Renal pelvis (tissue), 4 donors: ENCODE measurements around the gene FBL. TPM values are rescaled to one million over a fixed set of nuclear protein-coding genes. Genes with fewer than 3 reads are reported as not detected.

ENCODE experiments used
- DNase-seq: peaks from one replicate; pipeline ENCODE4 v3.0.0-alpha.2; 2013
- polyA plus RNA-seq, 3 donors: library from polyadenylated mRNA; unstranded; fragments of 120-200 nt; gene quantifications; one replicate each; pipeline ENCODE4 v1.2.1, GENCODE V29; 2013; ENCODE audit not compliant: insufficient read length in 3 of 3

FBL gene
- polyA plus RNA-seq, 3 donors = 328 to 373 (median 335) TPM

DNA sequence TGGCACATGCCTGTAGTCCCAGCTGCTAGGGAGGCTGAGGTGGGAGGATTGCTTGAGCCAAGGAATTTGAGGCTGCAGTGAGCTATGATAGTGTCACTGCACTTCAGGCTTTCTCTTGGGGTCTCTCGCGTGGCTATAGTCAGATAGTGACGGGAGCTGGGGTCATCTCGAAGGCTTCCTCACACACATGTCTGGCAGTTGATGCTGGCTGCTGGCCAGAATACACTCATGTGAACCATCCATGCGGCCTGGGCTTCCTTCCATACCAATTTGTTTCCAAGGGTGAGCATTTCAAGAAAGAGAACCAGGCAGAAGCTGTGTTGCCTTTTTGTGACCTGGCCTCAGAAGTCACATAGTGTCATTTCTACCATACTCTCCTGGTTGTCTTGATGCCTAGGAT is 41.1 kb downstream of the FBL start:
- no peak for DNase-seq

DNA sequence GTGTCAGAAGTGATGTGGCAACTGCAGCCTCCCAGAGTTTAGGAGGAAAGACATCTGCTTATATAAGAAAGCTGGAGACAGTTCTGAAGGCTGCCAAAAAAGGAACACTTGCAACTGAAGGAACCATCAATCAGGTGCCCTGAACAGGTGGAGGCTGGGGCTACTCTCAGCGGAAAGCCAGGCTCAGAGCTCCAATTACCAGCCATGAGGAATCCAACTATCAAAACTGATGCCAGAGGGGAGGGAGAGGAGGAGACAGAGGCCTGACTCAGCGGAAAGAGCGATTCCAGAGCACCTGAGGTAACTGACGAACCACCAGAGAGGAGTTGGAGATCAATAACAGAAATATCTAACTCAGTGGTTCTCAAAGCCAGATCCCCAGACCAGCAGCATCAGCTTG is 43.2 kb downstream of the FBL start:
- DNase-seq = peak; percentile 35

DNA sequence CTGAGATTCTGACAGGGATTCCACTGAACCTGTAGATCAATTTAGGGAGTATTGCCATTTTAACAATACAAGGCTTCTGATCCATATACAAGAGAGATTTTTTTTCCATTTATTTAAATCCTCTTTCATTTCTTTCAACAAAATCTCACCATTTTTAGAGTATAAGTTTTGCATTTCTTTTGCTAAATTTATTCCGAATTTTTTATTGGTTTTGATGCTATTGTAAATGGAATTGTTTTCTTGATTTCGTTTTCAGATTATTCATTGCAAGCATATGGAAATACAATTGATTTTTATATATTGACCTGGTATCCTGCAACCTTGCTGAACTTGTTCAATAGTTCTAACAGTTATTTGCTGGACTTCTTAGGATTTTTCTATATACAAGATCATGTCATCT is 49.1 kb downstream of the FBL start:
- DNase-seq = no peak

DNA sequence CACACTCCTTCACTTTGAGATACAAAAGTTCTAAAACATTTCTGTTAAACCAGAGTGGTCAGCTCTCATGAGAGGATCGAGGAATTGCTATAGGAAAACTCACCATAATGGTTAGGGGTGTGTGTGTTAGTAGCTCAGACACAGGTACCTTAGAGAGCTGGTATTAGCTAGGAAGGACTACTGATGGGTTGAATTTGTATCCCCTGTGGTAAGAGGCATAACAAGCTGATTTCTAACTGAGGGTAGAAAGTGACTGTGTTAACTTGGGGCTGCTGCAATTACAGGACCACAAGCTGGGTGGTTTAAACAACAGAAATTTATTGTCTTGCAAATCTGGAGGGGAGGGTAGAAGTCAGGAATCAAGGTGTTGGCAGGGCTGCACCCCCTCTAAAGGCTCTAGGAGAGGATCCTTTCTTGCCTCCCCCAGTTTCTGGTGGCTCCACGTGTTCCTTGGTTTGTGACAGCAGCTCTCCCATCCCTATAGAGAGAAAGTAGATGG is 50.1 kb downstream of the FBL start:
- DNase-seq = no peak

DNA sequence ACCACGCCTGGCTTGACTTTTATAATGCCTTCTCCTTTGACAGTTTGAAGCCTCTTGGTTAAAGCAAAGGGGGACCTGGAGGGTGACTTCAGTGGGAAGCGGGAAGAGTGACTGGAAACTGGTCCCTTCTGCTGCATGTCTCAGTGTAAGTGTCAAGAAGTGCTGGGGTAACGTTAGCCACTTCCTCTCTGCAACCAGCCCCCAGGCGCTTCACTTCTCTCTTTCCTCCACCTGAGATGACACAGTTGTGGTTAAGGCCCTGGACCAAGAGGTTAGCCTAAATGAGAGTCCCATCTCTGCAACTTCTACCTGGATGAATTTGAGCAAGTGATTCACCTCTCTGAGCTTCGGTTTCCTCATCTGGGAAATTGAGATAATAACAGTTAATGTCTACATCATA is 51.2 kb downstream of the FBL start:
- DNase-seq = no peak

DNA sequence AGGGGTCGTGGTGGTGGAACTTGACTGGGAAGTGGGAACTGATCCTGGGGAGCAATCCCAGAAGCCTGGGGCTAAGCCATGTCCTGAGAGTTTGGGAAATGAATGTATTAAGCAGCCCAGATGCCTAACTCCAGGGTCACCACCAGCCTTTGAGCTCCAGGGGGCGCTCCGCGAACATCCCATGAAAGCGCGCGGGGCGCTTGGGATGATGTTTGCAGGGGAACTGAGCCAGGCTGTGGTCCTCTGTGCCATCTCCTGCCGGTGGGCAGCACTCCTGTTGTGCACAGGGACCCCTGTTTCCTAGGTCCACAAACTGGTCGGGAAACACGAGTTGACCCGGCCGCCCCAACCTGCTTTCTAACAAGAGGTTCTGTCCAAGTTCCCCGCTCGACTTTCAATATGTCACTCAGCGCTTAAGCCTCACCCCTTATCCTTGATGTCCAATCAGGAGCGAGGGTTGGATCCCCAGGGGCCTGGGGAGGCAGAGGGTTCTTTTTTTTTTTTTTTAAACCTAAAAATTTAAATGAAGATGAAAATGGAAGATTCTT is 53.1 kb downstream of the FBL start:
- DNase-seq = peak; percentile 75

DNA sequence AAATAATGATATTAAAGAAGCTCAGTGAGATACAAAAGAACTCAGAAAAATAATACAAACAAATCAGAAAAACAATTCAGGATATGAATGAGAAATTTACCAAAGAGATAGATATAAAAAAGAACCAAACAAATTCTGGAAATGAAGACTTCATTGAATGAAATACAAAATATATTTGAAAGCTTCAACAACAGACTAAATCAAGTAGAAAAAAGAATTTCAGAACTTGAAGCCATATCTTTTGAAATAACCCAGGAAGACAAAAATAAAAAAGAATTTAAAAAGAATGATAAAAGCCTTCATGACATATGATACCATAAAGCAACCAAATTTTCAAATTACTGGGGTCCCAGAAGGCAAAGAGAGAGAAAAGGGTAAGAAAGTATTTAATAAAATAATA is 57.9 kb downstream of the FBL start:
- DNase-seq = no peak

Other genes with a start within 250 kb of the FBL start
- not detected for gene LGALS13, start 243.9 kb downstream of the FBL start, polyA plus RNA-seq
- not detected for gene LGALS16, start 190.5 kb downstream of the FBL start, polyA plus RNA-seq
- not detected for gene LGALS14, start 141.9 kb downstream of the FBL start, polyA plus RNA-seq
- 1 to 10 TPM; 1.5 to 3.3 (median 2.9) TPM for gene CLC, start 108.3 kb downstream of the FBL start, polyA plus RNA-seq
- not detected for gene LEUTX, start 67.5 kb downstream of the FBL start, polyA plus RNA-seq
- 10 to 100 TPM; 35.4 to 38.1 (median 35.9) TPM for gene DYRK1B, start 12.2 kb downstream of the FBL start, polyA plus RNA-seq
- gene FCGBP, start 88.3 kb upstream of the FBL start, polyA plus RNA-seq = 10 to 100 TPM in 1 of 3 donors, 1 to 10 TPM in 2; 8.8 to 10.7 (median 9.4) TPM
- 100 to 1,000 TPM in 2 of 3 donors, 10 to 100 TPM in 1; 97.1 to 108 (median 103) TPM for gene PSMC4, start 124.8 kb upstream of the FBL start, polyA plus RNA-seq
- 10 to 100 TPM in 1 of 3 donors, 1 to 10 TPM in 2; 5.3 to 11.2 (median 8.3) TPM for gene ZNF546, start 150.7 kb upstream of the FBL start, polyA plus RNA-seq
- 10 to 100 TPM; 19.5 to 42.5 (median 37.3) TPM for gene ZNF780B, start 209.9 kb upstream of the FBL start, polyA plus RNA-seq
- gene ZNF780A, start 244.6 kb upstream of the FBL start, polyA plus RNA-seq = 10 to 100 TPM; 18.0 to 24.4 (median 19.8) TPM